Measurements from ENCODE around the gene PP2D1.

The PP2D1 gene

GRCh38 chr3:19970327-19970726 is 41.7 kb downstream of the PP2D1 start:
- peaks cover 72% of the 10 kb centered on the region for H3K79me2 ChIP-seq (ENCODE audit: low read length)
- no peaks in the 10 kb centered on the region for H3K9me3 ChIP-seq (ENCODE audit: insufficient read depth, low read length)
- no peaks in the 10 kb centered on the region for H3K27me3 ChIP-seq (ENCODE audit: low read depth, low read length)
- H4K20me1 ChIP-seq (ENCODE audit: insufficient read depth, low read length), result peaks cover 43% of the 10 kb centered on the region
- no peak overlapping the region for H2AFZ ChIP-seq (ENCODE audit: low read depth, low read length)
- H3K27ac ChIP-seq (ENCODE audit: low read length), result no peak overlapping the region
- no peak overlapping the region for H3K4me3 ChIP-seq (ENCODE audit: low read length)
- H3K9ac ChIP-seq (ENCODE audit: low read length), result no peak overlapping the region
- no peaks in the 10 kb centered on the region for H3K4me1 ChIP-seq (ENCODE audit: low read length)
- no peak overlapping the region for H3K4me2 ChIP-seq (ENCODE audit: low read length)
- H3K36me3 ChIP-seq (replicated peaks; ENCODE audit: low read depth, low read length), result peaks cover 32% of the 10 kb centered on the region
- TF ChIP-seq CTCF (IDR thresholded peaks at IDR 0.05; ENCODE audit: low read depth, low read length), result no peak
- no peak for TF ChIP-seq EZH2phosphoT487 (IDR thresholded peaks at IDR 0.05; ENCODE audit: low read depth)

GRCh38 chr3:19967812-19968211 is 44.3 kb downstream of the PP2D1 start:
- Histone ChIP-seq H3K36me3 (replicated peaks; ENCODE audit: low read depth, low read length) (peaks cover 26% of the 10 kb centered on the region), H3K27ac (ENCODE audit: low read length) (no peak overlapping the region), H3K27me3 (ENCODE audit: low read depth, low read length) (no peaks in the 10 kb centered on the region), H3K4me1 (ENCODE audit: low read length) (no peaks in the 10 kb centered on the region), H3K79me2 (ENCODE audit: low read length) (peaks cover 90% of the 10 kb centered on the region), H3K9me3 (ENCODE audit: insufficient read depth, low read length) (no peaks in the 10 kb centered on the region), H3K4me3 (ENCODE audit: low read length) (no peak overlapping the region), H4K20me1 (ENCODE audit: insufficient read depth, low read length) (peaks cover 57% of the 10 kb centered on the region), H3K4me2 (ENCODE audit: low read length) (no peak overlapping the region), H3K9ac (ENCODE audit: low read length) (no peak overlapping the region), H2AFZ (ENCODE audit: low read depth, low read length) (no peak overlapping the region)
- TF ChIP-seq EZH2phosphoT487 (IDR thresholded peaks at IDR 0.05; ENCODE audit: low read depth) (no peak), CTCF (IDR thresholded peaks at IDR 0.05; ENCODE audit: low read depth, low read length) (no peak)

GRCh38 chr3:19967208-19967607 is 44.9 kb downstream of the PP2D1 start:
- H3K36me3 ChIP-seq (replicated peaks; ENCODE audit: low read depth, low read length), result peaks cover 30% of the 10 kb centered on the region
- no peak overlapping the region for H3K4me2 ChIP-seq (ENCODE audit: low read length)
- no peak for TF ChIP-seq CTCF (IDR thresholded peaks at IDR 0.05; ENCODE audit: low read depth, low read length)
- no peak for TF ChIP-seq EZH2phosphoT487 (IDR thresholded peaks at IDR 0.05; ENCODE audit: low read depth)
- no peak overlapping the region for H3K27ac ChIP-seq (ENCODE audit: low read length)
- peaks cover 60% of the 10 kb centered on the region for H4K20me1 ChIP-seq (ENCODE audit: insufficient read depth, low read length)
- no peaks in the 10 kb centered on the region for H3K27me3 ChIP-seq (ENCODE audit: low read depth, low read length)
- no peak overlapping the region for H2AFZ ChIP-seq (ENCODE audit: low read depth, low read length)
- no peak overlapping the region for H3K4me3 ChIP-seq (ENCODE audit: low read length)
- no peaks in the 10 kb centered on the region for H3K9me3 ChIP-seq (ENCODE audit: insufficient read depth, low read length)
- H3K79me2 ChIP-seq (ENCODE audit: low read length), result peaks cover 90% of the 10 kb centered on the region
- H3K4me1 ChIP-seq (ENCODE audit: low read length), result no peaks in the 10 kb centered on the region
- H3K9ac ChIP-seq (ENCODE audit: low read length), result no peak overlapping the region

GRCh38 chr3:19961960-19962359 is 50.1 kb downstream of the PP2D1 start:
- Histone ChIP-seq H3K4me3 (ENCODE audit: low read length) (no peak overlapping the region), H3K4me1 (ENCODE audit: low read length) (no peaks in the 10 kb centered on the region), H3K9ac (ENCODE audit: low read length) (no peak overlapping the region), H3K9me3 (ENCODE audit: insufficient read depth, low read length) (no peaks in the 10 kb centered on the region), H2AFZ (ENCODE audit: low read depth, low read length) (no peak overlapping the region), H3K36me3 (replicated peaks; ENCODE audit: low read depth, low read length) (peaks cover 30% of the 10 kb centered on the region), H3K4me2 (ENCODE audit: low read length) (no peak overlapping the region), H3K27ac (ENCODE audit: low read length) (no peak overlapping the region), H3K27me3 (ENCODE audit: low read depth, low read length) (no peaks in the 10 kb centered on the region), H3K79me2 (ENCODE audit: low read length) (peaks cover 92% of the 10 kb centered on the region), H4K20me1 (ENCODE audit: insufficient read depth, low read length) (peaks cover 64% of the 10 kb centered on the region)
- TF ChIP-seq CTCF (IDR thresholded peaks at IDR 0.05; ENCODE audit: low read depth, low read length) (no peak), EZH2phosphoT487 (IDR thresholded peaks at IDR 0.05; ENCODE audit: low read depth) (no peak)
